NCI-H510A treated with DMSO at 0.1 percent for 48 hours (cell line): Measurements from ENCODE around the gene OSBPL7.

ENCODE experiments used
- DNase-seq: peaks from one replicate; lab custom pipeline; 2025; lab: John Stamatoyannopoulos, UW

The OSBPL7 gene, protein sequence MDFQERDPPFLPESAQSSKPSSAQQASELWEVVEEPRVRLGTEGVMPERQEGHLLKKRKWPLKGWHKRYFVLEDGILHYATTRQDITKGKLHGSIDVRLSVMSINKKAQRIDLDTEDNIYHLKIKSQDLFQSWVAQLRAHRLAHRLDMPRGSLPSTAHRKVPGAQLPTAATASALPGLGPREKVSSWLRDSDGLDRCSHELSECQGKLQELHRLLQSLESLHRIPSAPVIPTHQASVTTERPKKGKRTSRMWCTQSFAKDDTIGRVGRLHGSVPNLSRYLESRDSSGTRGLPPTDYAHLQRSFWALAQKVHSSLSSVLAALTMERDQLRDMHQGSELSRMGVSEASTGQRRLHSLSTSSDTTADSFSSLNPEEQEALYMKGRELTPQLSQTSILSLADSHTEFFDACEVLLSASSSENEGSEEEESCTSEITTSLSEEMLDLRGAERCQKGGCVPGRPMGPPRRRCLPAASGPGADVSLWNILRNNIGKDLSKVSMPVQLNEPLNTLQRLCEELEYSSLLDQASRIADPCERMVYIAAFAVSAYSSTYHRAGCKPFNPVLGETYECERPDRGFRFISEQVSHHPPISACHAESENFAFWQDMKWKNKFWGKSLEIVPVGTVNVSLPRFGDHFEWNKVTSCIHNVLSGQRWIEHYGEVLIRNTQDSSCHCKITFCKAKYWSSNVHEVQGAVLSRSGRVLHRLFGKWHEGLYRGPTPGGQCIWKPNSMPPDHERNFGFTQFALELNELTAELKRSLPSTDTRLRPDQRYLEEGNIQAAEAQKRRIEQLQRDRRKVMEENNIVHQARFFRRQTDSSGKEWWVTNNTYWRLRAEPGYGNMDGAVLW

DNA sequence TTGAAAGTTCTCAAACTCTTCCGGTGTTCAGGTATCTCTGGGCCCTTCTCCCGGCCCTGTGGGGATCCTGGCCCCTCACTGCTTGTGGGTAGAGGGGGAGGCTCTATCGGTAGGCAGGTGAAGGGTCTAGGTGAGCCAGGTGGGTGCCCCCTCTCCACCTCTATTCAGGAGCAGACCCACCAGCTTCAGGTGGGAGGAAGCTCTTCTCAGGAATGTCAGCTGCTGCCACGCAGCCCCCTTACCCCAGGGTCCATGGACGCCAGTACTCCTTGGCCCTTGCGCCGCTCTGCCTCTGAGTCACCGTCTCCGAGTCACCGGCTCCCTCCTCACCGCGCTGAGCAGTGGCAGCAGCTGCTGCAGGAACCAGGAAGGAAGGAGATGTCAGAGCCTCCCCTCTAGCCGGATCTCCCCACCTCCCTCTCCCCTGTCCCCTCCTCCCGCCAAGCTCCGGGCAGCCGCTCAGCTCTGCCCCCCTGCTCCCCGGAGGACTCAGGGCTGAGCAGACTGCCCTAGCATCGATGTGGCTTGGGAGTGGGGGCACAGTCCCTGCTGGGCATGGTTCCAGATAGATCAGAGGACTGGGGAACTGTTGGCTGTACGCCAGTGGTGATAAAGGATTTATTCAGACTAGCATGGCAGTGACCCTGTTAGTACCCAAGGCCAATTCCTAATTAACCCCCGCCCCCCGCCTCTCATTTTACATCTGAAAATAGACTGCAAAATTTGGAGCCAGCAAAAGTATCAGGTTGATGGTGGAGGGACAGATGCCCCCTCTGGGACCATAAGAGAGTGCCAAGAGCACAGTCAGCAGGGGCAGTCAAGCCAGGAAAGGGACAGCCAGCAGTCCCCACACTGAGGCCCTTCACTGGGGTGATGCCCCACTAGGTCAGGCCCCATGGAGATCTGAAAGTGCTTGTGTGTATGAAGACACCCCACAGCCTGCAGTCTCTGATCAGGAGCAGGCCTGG, at the start of gene OSBPL7:
TSS of gene OSBPL7 (minus strand) at position 371 of the 968 bp plus-strand sequence. CDS start 1,516 bp downstream, outside the sequence.
- DNase-seq = peak; percentile 90

DNA sequence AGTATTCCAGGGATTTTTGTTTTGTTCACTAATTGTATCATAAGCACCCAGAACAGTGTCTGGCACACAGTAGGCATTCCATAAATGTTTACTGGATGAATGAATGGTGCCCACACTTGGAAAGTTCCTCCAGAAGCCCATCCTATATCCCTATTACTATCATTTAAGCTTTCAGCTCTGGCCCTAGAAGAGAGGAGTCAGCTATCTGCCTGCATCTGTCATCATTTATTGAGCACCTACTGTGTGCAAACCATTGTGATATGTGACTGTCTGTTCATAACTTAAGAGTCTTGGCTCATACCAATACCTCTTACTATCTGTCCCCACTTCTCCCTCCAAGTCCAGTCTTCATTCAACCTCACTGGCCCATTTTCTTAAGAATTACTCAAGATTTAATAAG, 49.5 kb upstream of the OSBPL7 start:
- no peak for DNase-seq

DNA sequence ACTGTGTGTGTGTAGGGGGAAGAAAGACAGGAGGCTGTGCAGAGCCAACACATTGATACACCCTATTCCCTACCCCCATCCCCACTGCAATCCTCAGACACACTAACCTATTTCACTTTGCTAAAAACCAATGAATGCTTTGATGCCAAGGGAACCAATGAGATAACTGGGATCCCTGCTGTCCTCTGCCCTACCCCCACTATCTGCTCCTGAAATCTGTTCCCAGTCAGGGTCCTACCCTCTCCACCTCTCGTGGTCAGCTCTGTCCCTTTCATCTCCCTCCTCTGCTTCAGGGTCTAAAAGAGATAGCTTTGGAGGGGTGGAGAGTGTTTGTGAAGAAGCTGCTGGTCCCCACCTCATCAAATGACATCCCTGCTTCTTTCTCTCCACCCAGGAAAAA, 48.5 kb upstream of the OSBPL7 start:
- DNase-seq = no peak

DNA sequence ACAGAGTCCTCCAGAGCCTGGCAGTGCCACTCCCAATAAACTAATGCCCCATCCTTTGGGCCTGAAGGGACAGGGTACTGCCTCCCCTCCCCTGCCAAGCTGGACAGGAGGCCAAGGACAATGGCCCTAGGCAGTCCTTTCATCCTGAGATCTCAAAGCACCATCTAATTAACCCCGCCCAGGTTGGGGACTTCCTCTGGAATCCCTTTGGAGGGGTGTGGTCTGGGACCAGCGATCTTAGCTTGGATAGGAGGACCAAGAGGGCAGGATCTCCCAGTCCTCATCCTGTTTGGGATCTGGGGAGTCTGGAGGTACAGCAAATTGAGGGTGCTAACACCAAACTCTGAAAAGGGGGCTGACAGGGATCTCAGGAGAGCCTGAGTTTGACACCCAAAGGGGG, 47.5 kb upstream of the OSBPL7 start:
- DNase-seq = no peak

DNA sequence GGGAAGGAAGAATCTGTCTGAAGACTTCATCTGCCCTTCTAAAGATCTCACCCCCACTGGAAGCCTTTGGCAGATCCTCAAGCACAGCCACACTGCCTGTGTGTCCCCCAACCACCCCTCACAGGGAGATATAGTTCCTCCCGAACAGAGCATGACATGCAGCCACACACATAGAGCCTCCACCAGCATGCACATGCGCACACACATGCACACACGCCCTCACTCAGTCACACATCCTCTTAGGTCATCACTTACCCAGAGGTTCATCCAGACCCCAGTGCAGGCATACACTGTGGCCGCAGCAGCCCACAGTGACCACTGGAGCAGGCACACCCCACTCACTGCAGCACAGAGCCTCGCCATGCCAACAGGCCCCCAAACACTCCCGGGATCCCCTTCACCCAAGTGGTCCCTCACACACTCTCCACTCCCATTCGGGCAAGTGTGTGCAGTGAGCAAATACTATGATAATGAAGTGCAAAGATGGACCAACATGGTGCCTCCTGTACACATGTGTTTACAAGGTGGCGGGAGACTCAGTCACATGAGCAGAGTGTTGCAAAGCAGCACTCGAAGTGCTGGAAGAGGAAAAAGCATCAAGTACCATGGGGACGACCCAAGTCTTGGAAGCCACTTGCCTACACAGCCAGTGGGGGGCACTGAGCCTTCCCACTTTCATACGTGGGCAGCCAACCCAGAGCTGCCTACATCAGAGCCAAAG, 46.4 kb upstream of the OSBPL7 start:
- DNase-seq = no peak

DNA sequence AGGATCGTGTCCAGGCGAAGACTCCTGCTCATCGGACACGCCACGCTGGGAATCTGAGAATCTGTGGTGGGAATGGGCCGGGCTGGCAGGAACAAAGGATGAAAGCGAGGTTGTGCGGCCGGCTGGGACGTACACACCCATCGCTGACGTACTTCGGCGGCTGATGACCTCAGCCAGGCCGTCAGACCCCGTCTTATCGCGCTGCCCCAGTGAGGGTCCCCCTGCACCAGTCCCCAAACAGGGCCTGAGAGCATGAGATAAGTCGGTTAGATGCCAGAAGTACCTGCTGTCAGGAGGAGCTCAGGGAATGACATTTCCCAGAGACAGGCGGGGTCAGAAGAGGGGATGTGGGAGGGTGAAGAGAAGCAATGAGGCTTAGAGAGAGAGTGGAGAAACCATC, 45.3 kb upstream of the OSBPL7 start:
- no peak for DNase-seq

DNA sequence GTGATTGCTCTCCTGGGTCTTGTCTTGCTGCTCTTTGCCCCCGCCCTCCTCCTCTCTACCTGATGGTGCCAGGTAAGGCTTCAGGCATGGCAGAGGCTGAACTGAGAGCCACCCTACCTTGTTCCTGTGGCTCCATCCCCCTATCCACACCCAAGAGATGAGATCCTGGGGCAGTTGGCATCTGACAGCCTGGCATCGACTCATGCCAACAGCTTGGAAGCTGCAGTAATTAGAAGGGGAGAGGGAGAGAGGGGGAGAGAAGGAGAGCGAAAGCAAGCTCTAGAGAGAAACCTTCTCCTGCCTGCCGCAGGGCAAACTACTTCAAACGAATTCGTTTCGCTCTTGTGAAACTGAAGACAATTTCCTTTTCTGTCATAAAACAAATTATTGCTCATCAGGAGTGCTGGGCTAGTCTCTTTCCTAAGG, 43.2 kb upstream of the OSBPL7 start:
- DNase-seq = no peak

DNA sequence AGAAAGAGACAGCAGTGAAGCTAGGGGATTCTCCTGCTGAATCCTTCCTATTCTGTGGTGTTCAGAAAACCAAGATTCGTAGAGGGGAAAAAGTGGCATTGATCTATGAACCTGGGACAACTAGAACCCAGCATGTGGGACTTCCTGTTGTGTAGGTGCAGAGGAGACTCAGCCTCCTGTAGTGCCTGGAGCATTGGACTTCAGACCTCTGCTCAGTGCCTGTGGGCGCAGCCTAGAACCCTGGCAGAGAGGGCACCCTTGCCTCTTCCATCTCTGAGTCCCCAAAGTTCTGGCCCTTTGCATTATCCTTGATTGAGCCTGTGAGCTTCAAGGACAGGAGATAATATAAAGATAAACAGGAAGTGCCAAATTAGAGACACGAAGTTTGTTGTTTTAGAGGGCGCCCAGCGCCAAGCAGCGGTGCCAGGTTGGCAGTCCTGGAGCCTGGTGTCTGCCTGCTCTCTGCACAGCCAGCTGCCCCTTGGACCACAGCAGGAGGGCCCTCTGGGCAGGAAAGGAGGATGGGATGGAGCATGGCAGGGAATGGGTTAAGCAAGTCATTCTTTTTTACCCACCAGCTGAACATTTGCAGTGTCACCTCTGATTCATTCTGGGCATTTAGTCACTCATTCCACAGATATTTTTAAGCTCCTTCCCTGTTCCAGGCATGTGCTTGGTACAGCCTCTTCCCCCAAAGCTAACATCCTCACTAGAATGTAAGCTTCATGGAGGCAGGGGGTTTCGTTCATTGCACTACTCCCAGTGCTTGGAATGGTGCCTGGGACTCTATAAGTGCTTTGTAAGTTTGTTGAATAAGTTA, 41.2 kb upstream of the OSBPL7 start:
- no peak for DNase-seq

DNA sequence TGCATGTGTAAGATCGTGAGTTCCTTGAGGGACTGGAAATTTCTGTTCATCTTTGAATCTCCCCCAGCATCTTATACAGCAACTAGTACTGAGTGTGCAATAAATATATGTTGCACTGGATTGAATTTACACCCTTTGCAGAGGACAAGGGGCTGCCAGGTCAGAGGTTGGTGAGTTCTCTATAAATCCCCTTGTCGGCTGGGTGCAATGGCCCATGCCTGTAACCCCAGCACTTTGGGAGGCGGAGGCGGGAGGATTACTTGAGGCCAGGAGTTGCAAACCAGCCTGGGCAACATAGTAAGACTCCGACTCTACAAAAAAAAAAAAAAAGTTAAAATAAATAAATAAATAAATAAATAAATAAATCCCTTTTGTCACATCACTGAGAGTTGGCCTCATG, 38.8 kb upstream of the OSBPL7 start:
- DNase-seq = no peak

DNA sequence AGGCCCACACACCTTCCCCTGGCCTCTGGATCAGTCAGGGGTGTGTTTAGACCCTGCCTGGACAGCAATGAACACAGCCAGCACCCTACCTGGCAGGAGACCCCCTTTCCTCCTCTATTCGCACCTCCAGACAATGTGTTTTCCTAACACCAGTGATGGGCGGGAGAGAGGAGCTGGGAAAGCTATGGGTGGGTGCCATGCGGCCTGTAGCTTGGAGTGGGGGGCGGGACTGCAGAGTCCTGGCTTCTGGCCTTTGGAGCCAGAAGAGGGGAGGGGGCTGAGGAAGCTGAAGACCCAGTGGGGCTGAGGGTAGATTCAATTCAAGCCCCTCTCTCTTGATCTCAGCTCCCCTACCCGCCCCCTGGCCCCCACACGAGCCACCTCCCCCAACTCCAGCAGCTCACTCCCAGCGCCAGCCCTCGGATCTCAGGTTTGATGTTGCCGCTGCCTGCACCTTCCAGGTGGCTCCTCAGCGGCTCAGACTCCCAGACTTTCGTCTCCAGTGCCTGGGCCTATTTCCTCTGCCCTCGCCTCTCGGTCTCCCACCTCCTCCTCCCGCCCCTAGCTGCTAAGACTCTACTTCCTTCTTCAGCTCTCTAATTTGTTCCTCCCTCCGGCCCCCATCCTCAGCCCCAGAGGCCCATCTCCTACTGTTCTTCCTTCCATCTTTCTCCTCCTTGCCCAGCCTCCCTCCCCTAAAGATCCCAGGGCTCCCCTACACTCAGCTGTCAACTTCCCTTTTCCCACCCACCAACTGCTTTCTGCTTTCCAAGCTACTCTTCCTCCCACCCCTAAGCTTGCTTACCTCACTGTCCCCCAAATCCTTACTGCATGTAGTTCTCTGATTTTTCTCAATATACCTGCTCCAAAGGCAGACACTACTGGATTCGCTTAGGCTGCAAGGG, 36.2 kb upstream of the OSBPL7 start:
- no peak for DNase-seq

DNA sequence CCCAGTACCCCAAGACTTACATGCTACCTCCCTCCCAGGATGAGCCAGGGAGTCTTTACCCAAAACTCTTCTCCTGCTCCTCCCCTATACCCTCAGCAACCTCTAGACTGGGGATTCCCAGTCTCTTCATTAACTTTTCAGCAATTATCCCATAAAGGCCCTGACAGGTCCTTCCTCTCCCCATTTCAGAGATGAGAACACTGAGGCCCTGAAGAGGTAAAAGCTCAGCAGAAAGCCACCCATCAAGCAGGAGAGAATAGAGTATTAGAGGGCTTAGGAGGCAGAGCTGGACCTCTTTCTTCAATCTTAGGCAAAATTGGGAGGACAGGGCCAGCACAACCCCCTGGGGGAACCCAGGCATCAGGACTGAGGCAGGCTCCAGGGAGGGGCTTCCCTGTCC, 35.2 kb upstream of the OSBPL7 start:
- DNase-seq = no peak

DNA sequence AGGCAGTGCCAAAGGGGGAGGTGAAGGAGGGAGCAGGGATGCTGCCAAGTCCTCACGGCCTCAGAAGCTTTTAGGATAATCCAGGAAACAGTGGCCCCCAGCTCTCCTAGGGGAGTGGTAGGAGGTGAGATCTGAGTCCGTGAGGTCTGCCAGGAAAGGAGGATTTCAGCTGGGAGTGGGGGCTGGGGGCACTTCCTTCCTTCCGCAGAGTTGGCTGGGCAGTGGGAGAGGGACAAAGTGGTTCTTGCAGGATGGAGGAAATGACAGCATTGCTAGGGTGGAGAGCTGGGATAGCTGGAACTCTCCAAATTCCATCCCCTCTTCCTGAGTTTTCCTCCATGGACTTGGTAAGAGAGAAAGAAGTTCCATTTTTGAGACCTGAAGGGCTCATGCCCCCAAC, 34.1 kb upstream of the OSBPL7 start:
- DNase-seq = no peak

DNA sequence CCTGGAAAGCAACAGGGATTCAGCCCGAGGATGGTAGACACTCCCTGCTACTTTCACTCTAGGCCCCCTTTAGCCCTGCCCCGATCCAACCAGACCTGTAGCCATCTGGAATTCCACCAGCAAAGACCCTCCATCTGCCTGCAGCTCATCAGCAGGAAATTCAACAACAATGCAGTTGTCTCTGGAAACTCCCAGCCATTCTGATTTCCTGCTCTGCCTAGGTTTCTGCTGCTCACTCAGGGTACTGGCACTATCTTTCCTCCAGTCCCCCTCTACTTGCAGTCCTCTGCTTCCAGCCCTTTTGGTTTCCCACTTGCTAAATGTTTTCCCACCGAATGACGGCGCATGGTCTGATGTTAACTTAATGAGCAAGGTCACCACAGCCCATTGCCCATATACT, 32.0 kb upstream of the OSBPL7 start:
- no peak for DNase-seq

DNA sequence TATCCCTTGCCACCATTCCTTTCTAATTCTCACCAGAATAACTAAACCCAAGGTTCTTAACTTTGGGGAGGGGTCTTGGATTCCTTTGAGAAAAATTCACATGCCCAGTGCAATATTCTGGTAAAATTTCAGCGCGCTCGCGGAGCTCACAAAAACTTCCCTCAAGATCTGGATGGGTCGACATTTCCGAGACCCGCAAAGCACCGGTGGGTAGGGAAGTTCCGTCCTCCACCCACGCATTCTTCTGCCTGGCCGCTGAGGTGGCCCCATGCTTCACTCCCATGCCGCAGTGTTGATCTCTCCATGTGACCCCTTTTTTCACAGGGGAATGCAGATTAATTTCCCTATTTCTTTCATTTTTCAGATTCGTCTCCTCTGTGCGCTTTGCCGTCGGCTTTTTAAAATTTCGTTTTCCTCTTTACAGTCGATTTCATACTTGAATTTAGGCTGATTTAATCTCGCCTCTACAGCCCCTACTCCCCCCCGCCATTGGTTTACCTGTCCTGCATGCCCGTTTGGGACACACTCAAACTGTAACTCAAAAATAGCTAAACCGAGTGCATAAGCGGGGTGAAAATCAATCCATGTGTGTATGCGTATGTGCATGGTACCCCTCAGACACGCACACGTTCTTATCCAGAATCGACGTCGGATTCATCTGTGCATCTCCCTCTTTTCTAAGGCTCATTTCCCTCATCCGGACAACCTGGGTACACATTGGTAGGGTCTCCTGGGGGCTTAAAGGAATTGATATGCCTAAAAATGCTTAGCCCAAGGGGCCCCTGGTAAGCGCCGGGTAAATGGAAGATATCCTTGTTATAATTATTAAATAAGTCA, 30.7 kb upstream of the OSBPL7 start:
- no peak for DNase-seq

DNA sequence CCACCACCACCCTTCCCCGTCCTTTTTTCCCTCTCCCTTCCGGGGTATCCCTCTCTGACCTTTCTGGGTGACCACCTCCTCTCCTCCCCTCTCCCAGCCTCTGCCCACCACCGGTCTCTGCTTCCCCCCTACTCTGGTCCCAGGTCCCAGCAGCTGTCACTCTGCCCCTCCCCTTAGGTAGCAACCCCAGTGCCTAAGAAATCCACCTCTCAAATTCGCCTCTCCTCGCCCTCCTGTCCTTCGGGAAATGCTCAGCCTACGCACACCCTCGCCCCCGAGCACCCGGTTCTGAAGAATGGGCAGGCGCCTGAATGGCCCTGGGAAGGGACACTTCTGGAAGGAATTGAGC, 30.1 kb upstream of the OSBPL7 start:
- DNase-seq = no peak

DNA sequence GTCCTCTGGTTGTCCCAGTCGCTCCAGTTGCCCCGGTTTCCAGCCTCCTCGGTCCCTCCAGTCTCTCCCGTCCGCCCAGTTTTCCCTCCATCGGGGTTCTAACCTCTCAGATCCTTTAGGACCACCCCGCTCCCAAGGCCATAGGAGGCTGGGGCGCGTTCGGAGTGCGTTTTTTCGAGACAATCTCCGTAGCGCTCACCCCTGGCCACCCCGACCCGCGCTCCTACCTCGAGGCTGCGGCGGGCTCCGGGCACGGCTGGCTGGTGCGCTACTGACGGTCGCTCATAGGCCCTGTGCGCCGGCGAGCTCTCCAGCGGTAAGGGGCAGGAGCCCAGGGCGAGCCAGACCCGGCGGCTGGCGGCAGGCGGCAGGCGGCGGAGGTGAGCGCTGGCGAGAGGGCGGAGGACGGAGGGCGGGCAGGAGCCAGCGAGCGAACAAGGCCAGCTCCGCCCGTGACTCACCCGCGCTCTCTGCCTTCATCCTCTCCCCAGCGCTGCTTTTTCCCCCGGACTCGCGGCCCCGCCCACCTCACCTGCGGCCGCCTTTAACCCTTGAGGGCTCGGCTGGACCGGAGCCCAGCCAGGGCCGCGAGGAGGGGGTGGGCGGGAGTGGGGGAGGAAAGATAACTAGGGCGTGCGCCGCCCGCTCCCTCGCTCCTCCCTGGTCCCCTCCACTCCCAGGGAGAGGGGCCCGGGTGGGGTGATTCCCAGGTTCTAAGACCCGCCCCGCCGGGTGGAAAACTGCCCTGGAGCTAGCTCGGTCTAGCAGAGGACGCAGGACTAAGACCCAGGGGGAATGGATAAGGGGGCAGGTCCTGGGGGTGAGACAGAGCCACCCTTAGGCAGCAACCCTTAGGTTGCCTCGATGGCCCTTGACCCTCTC, 29.3 kb upstream of the OSBPL7 start, which contains the start of gene SP6:
TSS of gene SP6 (minus strand) at position 472 of the 882 bp plus-strand sequence. CDS start 2,734 bp downstream, outside the sequence.
- peak; percentile 98 for DNase-seq

DNA sequence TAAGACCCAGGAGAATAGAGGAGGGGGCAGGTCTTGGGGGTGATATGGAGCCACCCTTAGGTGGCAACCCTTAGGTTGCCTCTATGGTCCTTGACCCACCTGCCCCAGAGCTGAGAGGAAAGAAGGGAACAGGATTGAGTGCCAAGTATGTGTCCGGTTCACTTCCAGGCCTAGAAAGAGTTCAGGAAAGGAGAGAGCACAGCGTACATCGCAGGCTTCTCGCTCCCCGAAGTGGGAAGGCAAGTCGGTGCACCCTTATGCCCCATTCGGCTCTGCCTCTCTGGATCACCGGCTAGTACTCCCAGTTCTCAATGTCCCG, 28.7 kb upstream of the OSBPL7 start:
- DNase-seq = no peak

DNA sequence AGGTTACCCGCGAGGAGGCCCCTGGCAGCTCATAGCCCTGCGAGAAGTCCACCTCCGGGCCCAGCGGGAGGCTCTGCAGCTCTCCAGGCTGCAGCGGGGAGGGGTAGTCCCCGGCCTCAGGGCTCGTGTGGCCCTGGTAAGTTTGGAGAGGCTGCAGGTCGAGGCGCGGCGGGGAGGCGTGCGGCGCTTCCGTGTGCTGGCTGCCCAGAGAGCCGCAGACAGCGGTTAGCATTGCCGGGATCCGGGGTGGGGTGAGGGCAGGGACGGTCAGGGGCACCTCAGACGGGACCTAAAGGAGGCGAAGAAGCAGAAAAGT, 26.6 kb upstream of the OSBPL7 start:
- no peak for DNase-seq
